Measurements from ENCODE around the gene FHAD1.

- TF ChIP-seq CTCF (IDR thresholded peaks at IDR 0.05) (no peak), POLR2A (IDR thresholded peaks at IDR 0.05) (no peak)
Observed at GRCh38 chr1:15348648-15349047, 101.6 kb downstream of the FHAD1 start.

All from thyroid gland (tissue), 4 donors.